H1 (cell line): Measurements from ENCODE around the gene WSCD2.

Experiments used
- CEBPB ChIP-seq: IDR thresholded peaks from 2 replicates; pipeline ENCODE4 v1.6.1; 2012; ENCODE audit warnings: low read depth, low read length
- EZH2 ChIP-seq: fragments of 200-600 bp; sonication (generic); IDR thresholded peaks from 2 replicates; pipeline ENCODE4 v1.7.1; 2012; ENCODE audit warnings: low read depth, mild to moderate bottlenecking, moderate library complexity, low read length, inconsistent platforms; ENCODE audit not compliant: severe bottlenecking
- GABPA ChIP-seq: IDR thresholded peaks from 2 replicates; pipeline ENCODE4 v1.6.1; 2011; ENCODE audit warnings: mild to moderate bottlenecking, low read length, moderate library complexity, borderline replicate concordance; ENCODE audit not compliant: insufficient read depth
- JUN ChIP-seq: IDR thresholded peaks from 2 replicates; pipeline ENCODE4 v1.6.1; 2011; ENCODE audit warnings: low read depth, mild to moderate bottlenecking, improper control_type of control experiment, low read length
- KDM1A ChIP-seq: fragments of 200-600, 300-600 bp; sonication (generic); IDR thresholded peaks from 2 replicates; pipeline ENCODE4 v1.7.1; 2016; ENCODE audit warnings: mild to moderate bottlenecking, low read length, borderline replicate concordance
- POLR2A ChIP-seq, 2 experiments: IDR thresholded peaks; 1 replicate in 1 of 2; 2 replicates in 1 of 2; pipeline ENCODE4 v1.6.1; 2011; ENCODE audit warnings: low read depth in 2 of 2, low read length in 2 of 2, mild to moderate bottlenecking in 2 of 2; ENCODE audit errors: control extremely low read depth in 1 of 2
- POLR2AphosphoS5 ChIP-seq: IDR thresholded peaks from 2 replicates; pipeline ENCODE4 v1.6.1; 2011; ENCODE audit warnings: low read depth, low read length
- RFX5 ChIP-seq: IDR thresholded peaks from 2 replicates; pipeline ENCODE4 v1.6.1; 2011; ENCODE audit warnings: low read depth, low read length, improper control_type of control experiment, borderline replicate concordance
- SP1 ChIP-seq: IDR thresholded peaks from 2 replicates; pipeline ENCODE4 v1.6.1; 2011; ENCODE audit warnings: low read depth, low read length
- TCF12 ChIP-seq: IDR thresholded peaks from 2 replicates; pipeline ENCODE4 v1.6.1; 2011; ENCODE audit warnings: low read depth, mild to moderate bottlenecking, low read length
- TEAD4 ChIP-seq: IDR thresholded peaks from 2 replicates; pipeline ENCODE4 v1.6.1; 2012; ENCODE audit warnings: low read depth, low read length, inconsistent platforms, mixed read lengths
- TF ChIP-seq, protein P1 (sequence below), 3 experiments: IDR thresholded peaks; 1 replicate in 2 of 3; 2 replicates in 1 of 3; pipeline versions ENCODE4 v1.5.1 to v1.6.1; 2011; ENCODE audit warnings: low read length in 3 of 3, mild to moderate bottlenecking in 3 of 3, inconsistent platforms in 2 of 3, low read depth in 1 of 3, moderate library complexity in 1 of 3; ENCODE audit not compliant: insufficient read depth in 1 of 3; ENCODE audit errors: control extremely low read depth in 1 of 3
- TF ChIP-seq, protein P2 (sequence below): fragments of 300-600 bp; sonication (generic); IDR thresholded peaks from 2 replicates; pipeline ENCODE4 v1.7.1; 2012; ENCODE audit warnings: low read length, moderate library complexity, mild to moderate bottlenecking, inconsistent platforms; ENCODE audit not compliant: insufficient replicate concordance

DNA sequence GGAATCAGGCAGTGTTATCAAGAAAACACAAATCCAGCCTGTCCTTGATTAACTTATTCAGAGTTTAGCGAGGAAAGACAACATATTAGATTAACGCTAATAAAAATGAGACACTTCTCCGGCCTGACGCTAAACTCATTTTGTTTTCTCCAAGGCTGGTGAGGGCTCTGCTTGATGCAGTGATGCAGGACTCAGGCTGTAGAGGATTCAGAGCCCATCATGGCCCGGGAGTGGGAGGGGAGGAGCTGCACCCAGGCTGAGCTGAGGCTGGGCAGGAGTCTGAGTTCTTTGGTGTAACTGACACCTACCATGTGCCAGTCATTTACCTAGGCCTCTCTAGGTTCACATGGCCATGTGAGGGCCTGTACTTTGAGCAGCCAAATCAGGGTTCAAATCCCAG is 70.0 kb downstream of the WSCD2 start:
- no peak for TF ChIP-seq JUN
- TF ChIP-seq KDM1A, result no peak
- TF ChIP-seq POLR2AphosphoS5, result no peak
- TF ChIP-seq, protein P1, sequence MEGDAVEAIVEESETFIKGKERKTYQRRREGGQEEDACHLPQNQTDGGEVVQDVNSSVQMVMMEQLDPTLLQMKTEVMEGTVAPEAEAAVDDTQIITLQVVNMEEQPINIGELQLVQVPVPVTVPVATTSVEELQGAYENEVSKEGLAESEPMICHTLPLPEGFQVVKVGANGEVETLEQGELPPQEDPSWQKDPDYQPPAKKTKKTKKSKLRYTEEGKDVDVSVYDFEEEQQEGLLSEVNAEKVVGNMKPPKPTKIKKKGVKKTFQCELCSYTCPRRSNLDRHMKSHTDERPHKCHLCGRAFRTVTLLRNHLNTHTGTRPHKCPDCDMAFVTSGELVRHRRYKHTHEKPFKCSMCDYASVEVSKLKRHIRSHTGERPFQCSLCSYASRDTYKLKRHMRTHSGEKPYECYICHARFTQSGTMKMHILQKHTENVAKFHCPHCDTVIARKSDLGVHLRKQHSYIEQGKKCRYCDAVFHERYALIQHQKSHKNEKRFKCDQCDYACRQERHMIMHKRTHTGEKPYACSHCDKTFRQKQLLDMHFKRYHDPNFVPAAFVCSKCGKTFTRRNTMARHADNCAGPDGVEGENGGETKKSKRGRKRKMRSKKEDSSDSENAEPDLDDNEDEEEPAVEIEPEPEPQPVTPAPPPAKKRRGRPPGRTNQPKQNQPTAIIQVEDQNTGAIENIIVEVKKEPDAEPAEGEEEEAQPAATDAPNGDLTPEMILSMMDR (IDR thresholded peaks at IDR 0.05; ENCODE audit: control extremely low read depth in 1 of 3, insufficient read depth in 1 of 3, low read depth in 1 of 3, low read length in 3 of 3), result no peak
- TF ChIP-seq GABPA, result no peak
- no peak for TF ChIP-seq CEBPB
- no peak for TF ChIP-seq EZH2
- no peak for TF ChIP-seq TEAD4
- TF ChIP-seq, protein P2, sequence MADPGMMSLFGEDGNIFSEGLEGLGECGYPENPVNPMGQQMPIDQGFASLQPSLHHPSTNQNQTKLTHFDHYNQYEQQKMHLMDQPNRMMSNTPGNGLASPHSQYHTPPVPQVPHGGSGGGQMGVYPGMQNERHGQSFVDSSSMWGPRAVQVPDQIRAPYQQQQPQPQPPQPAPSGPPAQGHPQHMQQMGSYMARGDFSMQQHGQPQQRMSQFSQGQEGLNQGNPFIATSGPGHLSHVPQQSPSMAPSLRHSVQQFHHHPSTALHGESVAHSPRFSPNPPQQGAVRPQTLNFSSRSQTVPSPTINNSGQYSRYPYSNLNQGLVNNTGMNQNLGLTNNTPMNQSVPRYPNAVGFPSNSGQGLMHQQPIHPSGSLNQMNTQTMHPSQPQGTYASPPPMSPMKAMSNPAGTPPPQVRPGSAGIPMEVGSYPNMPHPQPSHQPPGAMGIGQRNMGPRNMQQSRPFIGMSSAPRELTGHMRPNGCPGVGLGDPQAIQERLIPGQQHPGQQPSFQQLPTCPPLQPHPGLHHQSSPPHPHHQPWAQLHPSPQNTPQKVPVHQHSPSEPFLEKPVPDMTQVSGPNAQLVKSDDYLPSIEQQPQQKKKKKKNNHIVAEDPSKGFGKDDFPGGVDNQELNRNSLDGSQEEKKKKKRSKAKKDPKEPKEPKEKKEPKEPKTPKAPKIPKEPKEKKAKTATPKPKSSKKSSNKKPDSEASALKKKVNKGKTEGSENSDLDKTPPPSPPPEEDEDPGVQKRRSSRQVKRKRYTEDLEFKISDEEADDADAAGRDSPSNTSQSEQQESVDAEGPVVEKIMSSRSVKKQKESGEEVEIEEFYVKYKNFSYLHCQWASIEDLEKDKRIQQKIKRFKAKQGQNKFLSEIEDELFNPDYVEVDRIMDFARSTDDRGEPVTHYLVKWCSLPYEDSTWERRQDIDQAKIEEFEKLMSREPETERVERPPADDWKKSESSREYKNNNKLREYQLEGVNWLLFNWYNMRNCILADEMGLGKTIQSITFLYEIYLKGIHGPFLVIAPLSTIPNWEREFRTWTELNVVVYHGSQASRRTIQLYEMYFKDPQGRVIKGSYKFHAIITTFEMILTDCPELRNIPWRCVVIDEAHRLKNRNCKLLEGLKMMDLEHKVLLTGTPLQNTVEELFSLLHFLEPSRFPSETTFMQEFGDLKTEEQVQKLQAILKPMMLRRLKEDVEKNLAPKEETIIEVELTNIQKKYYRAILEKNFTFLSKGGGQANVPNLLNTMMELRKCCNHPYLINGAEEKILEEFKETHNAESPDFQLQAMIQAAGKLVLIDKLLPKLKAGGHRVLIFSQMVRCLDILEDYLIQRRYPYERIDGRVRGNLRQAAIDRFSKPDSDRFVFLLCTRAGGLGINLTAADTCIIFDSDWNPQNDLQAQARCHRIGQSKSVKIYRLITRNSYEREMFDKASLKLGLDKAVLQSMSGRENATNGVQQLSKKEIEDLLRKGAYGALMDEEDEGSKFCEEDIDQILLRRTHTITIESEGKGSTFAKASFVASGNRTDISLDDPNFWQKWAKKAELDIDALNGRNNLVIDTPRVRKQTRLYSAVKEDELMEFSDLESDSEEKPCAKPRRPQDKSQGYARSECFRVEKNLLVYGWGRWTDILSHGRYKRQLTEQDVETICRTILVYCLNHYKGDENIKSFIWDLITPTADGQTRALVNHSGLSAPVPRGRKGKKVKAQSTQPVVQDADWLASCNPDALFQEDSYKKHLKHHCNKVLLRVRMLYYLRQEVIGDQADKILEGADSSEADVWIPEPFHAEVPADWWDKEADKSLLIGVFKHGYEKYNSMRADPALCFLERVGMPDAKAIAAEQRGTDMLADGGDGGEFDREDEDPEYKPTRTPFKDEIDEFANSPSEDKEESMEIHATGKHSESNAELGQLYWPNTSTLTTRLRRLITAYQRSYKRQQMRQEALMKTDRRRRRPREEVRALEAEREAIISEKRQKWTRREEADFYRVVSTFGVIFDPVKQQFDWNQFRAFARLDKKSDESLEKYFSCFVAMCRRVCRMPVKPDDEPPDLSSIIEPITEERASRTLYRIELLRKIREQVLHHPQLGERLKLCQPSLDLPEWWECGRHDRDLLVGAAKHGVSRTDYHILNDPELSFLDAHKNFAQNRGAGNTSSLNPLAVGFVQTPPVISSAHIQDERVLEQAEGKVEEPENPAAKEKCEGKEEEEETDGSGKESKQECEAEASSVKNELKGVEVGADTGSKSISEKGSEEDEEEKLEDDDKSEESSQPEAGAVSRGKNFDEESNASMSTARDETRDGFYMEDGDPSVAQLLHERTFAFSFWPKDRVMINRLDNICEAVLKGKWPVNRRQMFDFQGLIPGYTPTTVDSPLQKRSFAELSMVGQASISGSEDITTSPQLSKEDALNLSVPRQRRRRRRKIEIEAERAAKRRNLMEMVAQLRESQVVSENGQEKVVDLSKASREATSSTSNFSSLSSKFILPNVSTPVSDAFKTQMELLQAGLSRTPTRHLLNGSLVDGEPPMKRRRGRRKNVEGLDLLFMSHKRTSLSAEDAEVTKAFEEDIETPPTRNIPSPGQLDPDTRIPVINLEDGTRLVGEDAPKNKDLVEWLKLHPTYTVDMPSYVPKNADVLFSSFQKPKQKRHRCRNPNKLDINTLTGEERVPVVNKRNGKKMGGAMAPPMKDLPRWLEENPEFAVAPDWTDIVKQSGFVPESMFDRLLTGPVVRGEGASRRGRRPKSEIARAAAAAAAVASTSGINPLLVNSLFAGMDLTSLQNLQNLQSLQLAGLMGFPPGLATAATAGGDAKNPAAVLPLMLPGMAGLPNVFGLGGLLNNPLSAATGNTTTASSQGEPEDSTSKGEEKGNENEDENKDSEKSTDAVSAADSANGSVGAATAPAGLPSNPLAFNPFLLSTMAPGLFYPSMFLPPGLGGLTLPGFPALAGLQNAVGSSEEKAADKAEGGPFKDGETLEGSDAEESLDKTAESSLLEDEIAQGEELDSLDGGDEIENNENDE, result no peak
- no peak for TF ChIP-seq SP1
- TF ChIP-seq RFX5, result no peak
- no peak for TF ChIP-seq POLR2A (IDR thresholded peaks at IDR 0.05; ENCODE audit: control extremely low read depth in 1 of 2, low read depth in 2 of 2, low read length in 2 of 2)
- no peak for TF ChIP-seq TCF12
